ENCODE results near the gene SPRED3. TPM values are rescaled to one million over a fixed set of nuclear protein-coding genes. Genes with fewer than 3 reads are reported as not detected.

Gene SPRED3
- total and polyA plus RNA-seq, 9 of the 15 experiments (the other 6 are each of a cell fraction or from before 2014, with no cell fraction given) = 0.05 to 1.3 (median 0.36) TPM

- 0 out of 2 replicates have a peak, but pooled peaks have one; percentile 2 for TF ChIP-seq HNRNPL (IDR thresholded peaks at IDR 0.05; ENCODE audit: low read depth, low read length)
- TF ChIP-seq RBBP5 (IDR thresholded peaks at IDR 0.05; ENCODE audit: borderline replicate concordance, insufficient read depth, low read length, poor library complexity, severe bottlenecking) = no peak
- peak; percentile 31; the same call in 1 of the 2 replicates for TF ChIP-seq POLR2AphosphoS5 (IDR thresholded peaks at IDR 0.05; ENCODE audit: control insufficient read depth, insufficient read depth, low read depth, low read length)
- no peak for TF ChIP-seq CBFB (CRISPR knock-in tag; IDR thresholded peaks at IDR 0.05)
- 0 out of 2 replicates have a peak, but pooled peaks have one; percentile 36 for TF ChIP-seq DPF2 (IDR thresholded peaks at IDR 0.05)
- TF ChIP-seq CCAR2 (IDR thresholded peaks at IDR 0.05; ENCODE audit: low read depth, low read length) = no peak
- TF ChIP-seq ZNF717 (CRISPR knock-in tag; IDR thresholded peaks at IDR 0.05) = no peak
- peak; percentile 8 for TF ChIP-seq RBM22 (IDR thresholded peaks at IDR 0.05; ENCODE audit: low read depth, low read length, poor library complexity, severe bottlenecking)
- peak; percentile 19 to 44; a peak in 2 of 4 replicates for TF ChIP-seq NRF1 (conservative IDR thresholded peaks at IDR 0.05 in 1 of 2, IDR thresholded peaks at IDR 0.05 in 1 of 2)
- TF ChIP-seq THAP12 (CRISPR knock-in tag; IDR thresholded peaks at IDR 0.05) = 0 out of 2 replicates have a peak, but pooled peaks have one; percentile 23
- TF ChIP-seq CBFA2T2 (conservative IDR thresholded peaks at IDR 0.05) = peak; percentile 17; the same call in 1 of the 2 replicates
- no peak for TF ChIP-seq MEF2D (tag; conservative IDR thresholded peaks at IDR 0.05; ENCODE audit: low read depth)
- no peak for TF ChIP-seq BDP1 (IDR thresholded peaks at IDR 0.05; ENCODE audit: insufficient read depth, insufficient read length)
- TF ChIP-seq EP400 (IDR thresholded peaks at IDR 0.05) = no peak
- TF ChIP-seq PRMT5 (CRISPR knock-in tag; IDR thresholded peaks at IDR 0.05) = no peak
- no peak for TF ChIP-seq HNRNPH1 (optimal IDR thresholded peaks at IDR 0.05; ENCODE audit: low read depth, low read length)
- peak; percentile 29; the same call in 1 of the 2 replicates for TF ChIP-seq CTBP1 (IDR thresholded peaks at IDR 0.05; ENCODE audit: borderline replicate concordance)
These were observed 1.4 kb upstream of the SPRED3 start (continued) for GRCh38 chr19:38386971-38387549.
